Stomach (tissue), 4 donors: Measurements from ENCODE around the gene MARCHF11.

Experiments
- CTCF ChIP-seq, 7 experiments: fragments of 450-650 bp in 4 of 7; fragments of 200-600 bp in 3 of 7; sonication (generic) in 3 of 7; IDR thresholded peaks; one replicate each; pipeline ENCODE4 v1.5.1; 2016 to 2019; ENCODE audit warnings: antibody characterized with exemption in 7 of 7, control low read depth in 2 of 7, mild to moderate bottlenecking in 1 of 7
- POLR2A ChIP-seq, 4 donors: fragments of 450-650 bp; IDR thresholded peaks; one replicate each; pipeline ENCODE4 v1.6.1; 2016; ENCODE audit warnings: antibody characterized with exemption in 4 of 4, control low read depth in 2 of 4, mild to moderate bottlenecking in 1 of 4, moderate library complexity in 1 of 4

GRCh38 chr5:16018970-16019369 lies 160.6 kb downstream of the MARCHF11 start:
- TF ChIP-seq CTCF (IDR thresholded peaks at IDR 0.05) (no peak), POLR2A (IDR thresholded peaks at IDR 0.05) (no peak)
